ENCODE results near the gene KCNIP4. TPM values are rescaled to one million over a fixed set of nuclear protein-coding genes. Genes with fewer than 3 reads are reported as not detected.

Gene KCNIP4
- total and polyA plus RNA-seq, 11 donors, result 0.19 TPM; not detected in 10

DNA sequence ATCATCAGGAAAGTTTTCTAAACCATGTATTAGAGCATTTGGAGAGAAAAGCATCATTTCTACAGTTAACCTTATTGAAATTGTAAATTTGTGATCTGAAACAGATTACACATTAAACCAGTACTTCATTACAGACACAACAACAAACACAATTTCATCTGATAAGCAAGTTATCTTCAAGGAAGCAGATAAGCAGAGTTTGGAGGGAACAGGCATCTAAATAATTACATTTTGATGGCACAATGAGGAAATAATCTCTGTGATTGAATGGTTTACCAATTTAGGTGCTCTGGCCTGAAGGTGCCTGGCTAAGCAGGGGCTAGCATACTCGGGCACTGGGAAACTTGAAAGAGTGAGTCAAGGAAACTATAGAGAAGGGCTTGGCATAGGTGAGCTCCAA is 628.5 kb downstream of the KCNIP4 start:
- peaks cover 0 to 30% (median 10%) of the 10 kb centered on the region in 12 donors for H3K9me3 ChIP-seq
- 74 to 85% (median 83%) methylated on average over 1 of the region's 1 CpG for WGBS, 4 donors
- intact Hi-C loops (cut with DNase I), result no loop called here
- ATAC-seq (no peak), DNase-seq (no peak)
- TF ChIP-seq, protein P1, sequence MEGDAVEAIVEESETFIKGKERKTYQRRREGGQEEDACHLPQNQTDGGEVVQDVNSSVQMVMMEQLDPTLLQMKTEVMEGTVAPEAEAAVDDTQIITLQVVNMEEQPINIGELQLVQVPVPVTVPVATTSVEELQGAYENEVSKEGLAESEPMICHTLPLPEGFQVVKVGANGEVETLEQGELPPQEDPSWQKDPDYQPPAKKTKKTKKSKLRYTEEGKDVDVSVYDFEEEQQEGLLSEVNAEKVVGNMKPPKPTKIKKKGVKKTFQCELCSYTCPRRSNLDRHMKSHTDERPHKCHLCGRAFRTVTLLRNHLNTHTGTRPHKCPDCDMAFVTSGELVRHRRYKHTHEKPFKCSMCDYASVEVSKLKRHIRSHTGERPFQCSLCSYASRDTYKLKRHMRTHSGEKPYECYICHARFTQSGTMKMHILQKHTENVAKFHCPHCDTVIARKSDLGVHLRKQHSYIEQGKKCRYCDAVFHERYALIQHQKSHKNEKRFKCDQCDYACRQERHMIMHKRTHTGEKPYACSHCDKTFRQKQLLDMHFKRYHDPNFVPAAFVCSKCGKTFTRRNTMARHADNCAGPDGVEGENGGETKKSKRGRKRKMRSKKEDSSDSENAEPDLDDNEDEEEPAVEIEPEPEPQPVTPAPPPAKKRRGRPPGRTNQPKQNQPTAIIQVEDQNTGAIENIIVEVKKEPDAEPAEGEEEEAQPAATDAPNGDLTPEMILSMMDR (IDR thresholded peaks at IDR 0.05), result no peak
- TF ChIP-seq POLR2A (IDR thresholded peaks at IDR 0.05), result no peak
- no peak overlapping the region for H3K4me3 ChIP-seq
- H3K27me3 ChIP-seq, result no peaks in the 10 kb centered on the region
- H3K27ac ChIP-seq, result no peak overlapping the region
- H3K36me3 ChIP-seq, result no peaks in the 10 kb centered on the region
- H3K4me1 ChIP-seq, result no peaks in the 10 kb centered on the region

DNA sequence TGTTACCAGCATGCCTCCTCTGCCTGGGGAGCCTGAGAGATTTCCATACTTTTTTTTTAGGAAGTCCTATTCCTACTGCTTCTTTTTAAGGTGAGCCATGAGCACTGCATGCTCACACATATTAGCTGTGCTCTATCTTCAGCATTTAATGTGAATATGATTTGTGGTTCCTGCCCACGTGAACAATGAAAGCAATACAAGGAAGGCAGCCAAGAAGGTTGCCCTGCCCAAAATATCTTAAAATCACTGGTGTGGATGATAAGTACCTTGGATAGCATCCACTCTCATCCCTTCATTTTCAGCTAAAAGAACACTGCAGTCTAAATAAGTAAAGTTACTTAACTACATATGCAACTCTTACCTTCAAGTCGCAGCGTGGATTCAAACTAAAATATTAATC is 640.9 kb downstream of the KCNIP4 start:
- WGBS, 4 donors, result 66 to 73% (median 70%) methylated on average over 3 of the region's 3 CpGs
- Histone ChIP-seq H3K4me3 (no peak overlapping the region), H3K9me3 (no peaks in the 10 kb centered on the region), H3K27ac (no peak overlapping the region), H3K27me3 (peaks cover 0 to 10% (median 0%) of the 10 kb centered on the region in 9 donors), H3K36me3 (no peaks in the 10 kb centered on the region), H3K4me1 (no peaks in the 10 kb centered on the region)
- ATAC-seq, result no peak
- intact Hi-C loops (cut with DNase I), result no loop called here
- TF ChIP-seq, protein P1 (IDR thresholded peaks at IDR 0.05), result no peak
- TF ChIP-seq POLR2A (IDR thresholded peaks at IDR 0.05), result no peak
- DNase-seq, result no peak

DNA sequence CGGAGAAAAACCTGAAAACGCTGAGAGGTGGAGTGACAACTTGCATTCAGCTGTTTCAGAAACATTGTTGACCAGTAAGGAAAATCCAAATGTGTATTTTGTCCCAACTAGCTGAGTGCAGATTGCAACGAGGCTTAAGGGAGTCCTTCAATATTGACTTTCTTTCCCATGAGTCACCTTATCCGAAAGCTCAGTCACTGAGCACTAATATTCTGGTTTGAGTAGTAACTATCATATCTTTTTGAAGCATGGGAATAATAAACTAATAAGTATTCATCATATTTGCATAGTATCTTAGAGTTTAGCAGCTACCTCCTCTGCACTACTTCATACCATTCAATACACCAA is 644.1 kb downstream of the KCNIP4 start:
- no peaks in the 10 kb centered on the region for H3K4me1 ChIP-seq
- H3K4me3 ChIP-seq, result no peak overlapping the region
- TF ChIP-seq POLR2A (IDR thresholded peaks at IDR 0.05), result no peak
- TF ChIP-seq, protein P1 (IDR thresholded peaks at IDR 0.05), result no peak
- 14 to 20% (median 16%) methylated on average over 4 of the region's 4 CpGs for WGBS, 4 donors
- intact Hi-C loops (cut with DNase I), result no loop called here
- ATAC-seq, result no peak
- no peak overlapping the region for H3K27ac ChIP-seq
- no peaks in the 10 kb centered on the region for H3K36me3 ChIP-seq
- DNase-seq, result no peak
- H3K27me3 ChIP-seq, result peaks cover 0 to 14% (median 0%) of the 10 kb centered on the region in 9 donors
- H3K9me3 ChIP-seq, result no peaks in the 10 kb centered on the region

DNA sequence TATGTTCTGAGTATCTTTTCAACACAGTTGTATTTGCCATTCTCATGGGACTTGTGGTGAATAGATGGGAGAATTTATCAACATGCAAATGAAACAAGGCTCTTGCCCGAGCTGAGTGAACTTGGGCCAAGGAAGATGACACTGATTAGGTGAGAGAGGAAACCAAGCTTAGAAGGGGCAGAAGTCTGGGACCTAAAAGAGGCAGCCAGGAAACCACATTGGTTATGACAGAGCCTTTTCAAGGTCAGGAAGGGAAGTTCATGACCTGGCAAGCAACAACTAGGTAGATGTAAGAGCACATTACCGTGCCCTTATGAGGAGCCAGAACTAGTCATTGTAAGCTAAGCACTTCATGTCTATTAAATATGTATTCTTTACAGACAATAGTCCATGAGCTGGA is 658.0 kb downstream of the KCNIP4 start:
- no peak overlapping the region for H3K27ac ChIP-seq
- peaks cover 0 to 6% (median 0%) of the 10 kb centered on the region in 12 donors for H3K9me3 ChIP-seq
- DNase-seq (no peak), ATAC-seq (no peak)
- H3K36me3 ChIP-seq, result no peaks in the 10 kb centered on the region
- 28 to 44% (median 37%) methylated on average over 2 of the region's 2 CpGs for WGBS, 4 donors
- no peaks in the 10 kb centered on the region for H3K4me1 ChIP-seq
- intact Hi-C loops (cut with DNase I), result no loop called here
- H3K27me3 ChIP-seq, result no peaks in the 10 kb centered on the region
- TF ChIP-seq POLR2A (IDR thresholded peaks at IDR 0.05), result no peak
- TF ChIP-seq, protein P1 (IDR thresholded peaks at IDR 0.05), result no peak
- H3K4me3 ChIP-seq, result no peak overlapping the region

Data from heart left ventricle (tissue), 16 donors.